CD4-positive, alpha-beta T cell treated with Interleukin-15 for 4 hours (primary cell): ENCODE results near the gene AQP6.
A peak's percentile ranks its signal among the peaks of the same experiment; 100 is the strongest.

ENCODE experiments used
- DNase-seq: peaks from one replicate; pipeline ENCODE4 v3.0.0-alpha.2; 2020; ENCODE audit warnings: low spot score

Gene AQP6

DNA sequence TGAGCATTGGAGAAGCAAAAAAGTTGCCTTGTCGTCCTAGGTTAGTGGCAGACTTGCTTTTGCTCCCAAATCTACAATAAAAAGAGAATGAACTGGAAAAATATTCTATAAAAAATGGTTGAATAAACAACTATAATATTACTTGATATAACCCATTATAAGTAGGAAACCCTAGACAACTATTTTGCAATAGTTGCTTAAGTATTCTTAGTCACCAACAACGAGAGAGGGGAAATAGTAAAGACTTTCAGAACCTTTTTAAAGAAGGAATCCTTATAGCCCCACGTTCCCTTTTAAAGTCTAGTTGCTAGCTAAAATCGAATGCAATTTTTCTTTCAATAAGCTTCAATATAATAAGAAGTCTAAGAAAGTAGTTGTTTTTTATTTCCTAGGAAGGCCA, 17.5 kb downstream of the AQP6 start:
- no peak for DNase-seq

DNA sequence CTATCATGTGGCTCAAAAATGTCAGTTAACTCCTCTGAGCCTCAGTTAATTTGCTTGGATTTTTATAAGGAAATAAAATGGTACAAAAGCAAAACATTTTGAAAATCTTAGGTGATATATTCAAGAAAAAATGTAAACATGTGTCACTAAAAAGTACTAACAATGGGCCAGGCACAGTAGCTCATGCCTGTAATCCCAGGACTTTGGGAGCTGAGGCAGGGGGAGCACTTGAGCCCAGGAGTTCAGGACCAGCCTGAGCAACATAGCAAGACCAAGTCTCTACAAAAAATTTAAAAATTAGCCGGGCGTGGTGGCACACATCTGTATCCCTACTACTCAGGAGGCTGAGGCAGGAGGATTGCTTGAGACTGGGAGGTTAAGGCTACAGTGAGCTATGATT, 25.7 kb downstream of the AQP6 start:
- no peak for DNase-seq

DNA sequence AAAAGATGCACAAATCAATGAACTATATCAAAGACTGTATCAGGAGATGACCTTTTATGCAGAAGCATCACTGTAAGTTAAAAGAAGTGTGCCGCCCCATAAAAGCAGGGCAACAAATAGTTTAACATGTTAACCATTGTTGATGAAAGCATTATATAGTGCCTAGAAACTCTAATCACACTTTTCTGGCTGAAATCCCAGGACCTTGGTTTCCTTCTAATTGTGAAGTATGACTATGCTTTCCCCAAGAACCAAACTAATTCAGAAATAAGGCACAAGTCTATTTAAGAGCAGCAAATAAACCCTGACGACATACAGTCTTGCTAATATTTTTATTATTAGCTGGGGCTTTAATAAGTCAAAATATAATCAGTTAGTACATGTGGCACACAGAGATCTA, 30.8 kb downstream of the AQP6 start:
- DNase-seq = no peak

DNA sequence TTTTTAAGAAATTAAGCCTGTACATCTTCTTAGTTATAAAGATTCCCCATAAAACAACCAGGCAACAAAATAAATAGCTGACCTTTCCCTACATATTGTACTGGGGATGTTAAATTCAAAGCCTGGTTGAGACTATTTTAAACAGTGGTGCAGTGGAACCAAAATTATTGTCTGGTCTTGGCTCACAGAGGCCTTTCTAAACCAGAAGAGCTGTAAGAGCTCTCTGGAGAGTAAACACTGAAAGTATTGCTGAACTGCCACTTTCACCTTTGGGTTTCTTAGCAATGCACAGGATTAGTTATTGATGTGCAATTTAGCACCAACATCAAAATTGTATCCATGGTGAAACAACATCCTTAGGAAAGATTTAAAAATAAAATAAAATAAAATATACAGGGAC, 31.9 kb downstream of the AQP6 start:
- DNase-seq = no peak

DNA sequence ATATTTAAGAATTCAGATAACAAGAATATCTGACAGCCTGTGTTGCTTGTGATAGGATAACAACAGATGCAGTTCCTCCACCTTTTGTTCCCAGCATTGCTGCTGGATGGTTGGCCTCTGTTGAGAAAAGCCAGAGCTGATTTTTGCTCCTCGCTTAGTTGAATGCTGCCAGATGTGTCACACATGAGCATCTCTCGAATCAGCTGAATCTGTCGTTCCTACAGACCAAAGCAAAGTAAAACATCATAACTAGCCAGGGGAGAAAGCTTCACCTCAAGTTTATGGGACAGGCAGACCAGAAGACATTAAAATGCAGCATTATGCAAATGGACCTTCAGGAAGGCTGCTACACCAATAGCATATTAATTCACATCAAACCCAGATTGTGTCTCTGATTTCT, 32.4 kb downstream of the AQP6 start:
- no peak for DNase-seq

DNA sequence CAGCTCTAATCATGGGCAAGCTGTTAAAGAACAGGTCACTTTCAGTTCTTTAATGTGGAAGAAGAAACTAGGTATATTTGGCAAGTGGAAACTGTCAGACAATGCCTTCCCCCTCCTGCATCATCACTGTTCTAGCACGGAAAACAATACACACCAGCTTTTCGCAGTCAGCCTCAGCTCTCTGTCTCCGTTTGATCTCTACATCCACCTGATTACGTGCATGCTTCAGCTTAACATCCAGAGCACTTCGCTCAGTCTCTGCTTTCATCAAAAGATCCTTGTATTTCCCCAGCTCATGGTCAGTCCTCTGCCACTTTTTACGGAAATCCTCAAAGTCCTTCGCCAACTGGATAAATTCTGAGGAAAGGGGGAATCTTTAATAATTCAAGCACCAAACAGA, 33.5 kb downstream of the AQP6 start:
- no peak for DNase-seq

DNA sequence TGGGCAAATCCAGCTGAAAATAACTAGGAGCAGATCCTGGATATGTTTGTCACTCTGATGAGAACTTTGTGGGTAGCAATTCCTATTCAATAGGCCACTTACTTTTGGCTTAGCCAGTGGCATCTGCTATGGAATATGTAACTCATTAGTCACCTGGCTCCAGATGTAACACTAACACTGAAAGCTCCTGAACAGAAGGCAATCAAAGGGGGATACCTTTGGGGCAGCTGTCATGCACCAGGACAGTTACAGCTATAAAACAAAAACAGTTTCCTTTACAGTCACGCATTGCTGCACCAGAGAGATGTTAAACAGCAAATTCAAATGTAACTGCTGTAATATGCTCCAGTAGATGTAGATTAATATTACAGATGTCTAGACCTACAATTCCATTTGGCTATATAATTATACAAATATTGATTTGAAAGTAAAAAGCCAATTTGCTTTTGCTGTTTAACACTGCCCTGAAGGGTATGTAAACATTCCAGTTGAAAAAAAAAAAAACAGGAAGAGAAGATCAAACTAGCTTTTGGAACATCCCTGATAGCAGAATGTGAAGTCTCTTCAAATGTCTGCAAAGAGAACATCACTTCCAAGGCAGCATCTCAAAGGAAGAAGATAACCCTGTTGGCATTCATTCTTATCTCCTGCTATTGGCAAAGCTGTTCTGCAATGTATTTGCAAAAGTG, 34.2 kb downstream of the AQP6 start:
- no peak for DNase-seq

DNA sequence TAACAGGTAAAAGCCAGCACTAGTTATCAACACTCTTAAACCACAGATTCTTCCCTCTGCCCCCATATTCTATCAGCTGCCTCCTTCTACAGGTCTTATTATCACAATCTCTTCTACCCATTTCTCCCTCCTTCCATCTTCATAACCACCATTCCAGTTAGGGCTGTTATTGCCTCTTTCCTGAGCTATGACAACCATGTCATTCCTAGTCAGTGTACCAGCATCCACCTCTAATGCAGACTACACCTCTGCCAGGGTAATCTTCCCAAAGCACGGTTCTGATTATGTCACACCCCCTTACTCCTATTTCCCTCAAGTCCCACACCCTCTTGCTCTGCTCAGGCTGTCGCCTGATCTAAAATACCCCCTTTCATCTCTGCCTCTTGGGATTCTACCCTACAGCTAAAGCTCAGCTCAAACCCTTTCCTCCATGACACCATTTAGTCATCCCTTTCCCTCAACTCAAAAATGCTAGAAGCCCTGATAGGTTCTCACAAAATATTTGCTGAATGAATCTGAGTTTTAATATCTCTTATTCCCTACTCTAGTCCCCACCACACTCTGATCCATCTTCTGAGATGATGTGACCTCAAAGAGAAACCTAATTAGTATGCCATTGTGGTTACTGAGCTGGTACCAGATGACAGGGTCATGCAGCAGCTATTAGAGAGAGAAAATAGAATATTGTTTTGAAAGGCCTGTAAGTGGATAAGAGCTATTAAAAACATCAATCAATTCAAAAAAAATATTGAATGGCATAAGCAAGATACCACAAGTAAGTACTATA, 40.8 kb downstream of the AQP6 start:
- no peak for DNase-seq

DNA sequence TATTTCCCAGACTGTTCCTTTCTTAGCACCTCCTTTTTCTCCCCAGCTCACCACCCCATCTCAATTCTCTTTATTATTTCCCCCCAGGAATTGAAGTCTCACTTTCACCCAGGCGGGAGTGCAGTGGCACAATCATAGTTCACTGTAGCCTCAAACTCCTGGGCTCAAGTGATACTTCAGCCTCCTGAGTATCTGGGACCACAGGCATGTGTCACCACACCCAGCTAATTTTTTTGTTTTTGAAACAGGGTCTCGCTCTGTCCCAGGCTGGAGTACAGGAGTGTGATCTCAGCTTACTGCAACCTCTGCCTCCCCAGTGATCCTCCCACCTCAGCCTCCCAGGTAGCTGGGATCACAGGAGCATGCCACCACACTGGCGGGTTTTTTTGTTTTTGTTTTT, 41.6 kb downstream of the AQP6 start:
- DNase-seq = no peak

DNA sequence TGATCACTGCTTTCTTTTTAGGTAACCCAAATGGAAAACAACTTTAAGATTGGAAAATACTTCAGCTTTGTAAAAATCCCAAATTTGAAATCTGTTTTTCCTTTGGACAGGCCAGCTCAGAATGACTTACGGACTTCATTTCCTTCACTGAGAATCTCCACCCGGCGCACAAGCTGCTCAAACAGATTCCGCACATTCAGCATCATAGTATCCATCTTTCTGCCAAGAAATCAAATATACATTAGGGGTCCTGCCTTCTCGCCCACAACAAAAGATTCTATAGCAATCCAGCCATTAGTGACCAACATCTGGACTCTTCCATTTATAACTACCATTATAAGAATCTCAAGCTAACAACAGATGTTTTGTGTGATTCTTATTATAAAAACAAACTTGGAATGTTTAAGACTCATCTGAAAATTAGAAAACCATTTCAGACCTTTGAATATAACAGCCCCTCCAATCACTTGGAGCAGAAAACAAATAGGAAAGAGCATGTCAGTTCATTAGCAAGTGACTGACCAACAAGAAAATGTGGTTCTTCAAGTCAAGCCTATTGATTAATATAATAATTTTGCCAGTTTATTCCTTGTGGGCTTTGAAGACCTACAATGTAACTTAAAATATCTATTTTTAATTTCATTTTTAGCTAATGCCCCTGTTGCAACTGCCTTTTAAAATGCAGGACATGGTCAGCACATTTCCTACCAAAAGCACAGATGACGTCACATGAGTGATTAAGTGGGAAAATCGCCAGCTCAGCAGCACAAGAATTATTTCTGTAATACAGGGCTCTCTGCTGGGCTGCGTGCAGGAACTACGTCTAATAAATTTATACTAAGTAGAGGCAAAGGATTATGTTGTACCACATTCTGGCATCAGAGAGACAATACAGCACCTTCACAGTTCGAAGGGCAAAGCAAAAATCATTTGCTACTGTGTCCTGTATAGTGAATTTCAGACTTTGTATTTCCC, 44.0 kb downstream of the AQP6 start:
- no peak for DNase-seq

DNA sequence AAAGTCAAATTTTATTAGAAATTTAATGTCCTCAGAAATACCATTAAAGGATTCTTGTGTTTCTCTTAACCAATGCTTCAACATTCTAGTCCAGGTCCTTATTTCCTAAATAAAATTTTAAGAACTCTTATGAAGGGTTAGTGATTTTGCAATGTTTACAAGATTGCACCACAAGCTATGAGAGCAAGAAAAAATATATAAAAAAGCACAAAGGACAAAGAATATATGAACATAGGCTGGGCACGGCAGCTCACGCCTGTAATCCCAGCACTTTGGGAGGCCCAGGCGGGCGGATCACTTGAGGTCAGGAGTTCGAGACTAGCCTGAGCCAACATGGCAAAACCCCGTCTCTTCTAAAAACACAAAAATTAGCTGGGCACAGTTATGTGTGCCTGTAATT, 44.9 kb downstream of the AQP6 start:
- DNase-seq = no peak

DNA sequence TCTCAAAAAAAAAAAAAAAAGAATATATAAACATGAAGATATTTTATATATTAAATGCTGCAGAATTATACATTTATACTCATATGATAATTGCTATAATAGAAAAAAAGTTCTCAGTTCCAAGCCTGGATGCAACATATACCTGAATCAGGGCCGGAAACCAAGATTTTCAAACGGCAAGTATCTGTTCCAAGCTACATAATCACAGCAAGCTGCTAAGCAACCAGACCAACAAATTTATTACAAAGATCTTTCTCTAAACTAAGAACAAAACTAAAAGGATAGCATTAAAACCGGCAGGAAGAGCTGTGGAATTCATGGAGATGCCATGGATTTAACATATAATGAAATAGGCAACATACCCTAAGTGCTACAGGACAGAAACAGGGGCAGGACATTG, 45.4 kb downstream of the AQP6 start:
- DNase-seq = no peak

DNA sequence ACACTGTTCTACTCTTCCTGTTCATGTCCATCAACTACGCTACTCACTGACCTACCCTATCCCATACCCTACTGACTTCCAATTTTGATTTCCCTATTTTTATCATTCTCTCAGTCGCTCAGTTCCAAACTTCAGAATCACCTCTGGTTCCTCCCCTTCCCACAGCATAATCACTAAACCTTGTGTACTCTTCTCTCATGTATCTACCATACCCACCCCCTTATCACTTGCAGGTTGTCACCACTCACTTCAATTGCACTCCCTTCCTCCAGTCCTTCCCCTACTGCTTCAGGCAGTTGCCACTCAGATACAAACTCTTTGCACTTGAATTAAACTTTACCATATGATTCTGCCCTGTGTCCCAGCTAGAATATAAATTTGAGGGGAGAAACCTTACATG, 46.2 kb downstream of the AQP6 start:
- DNase-seq = no peak

DNA sequence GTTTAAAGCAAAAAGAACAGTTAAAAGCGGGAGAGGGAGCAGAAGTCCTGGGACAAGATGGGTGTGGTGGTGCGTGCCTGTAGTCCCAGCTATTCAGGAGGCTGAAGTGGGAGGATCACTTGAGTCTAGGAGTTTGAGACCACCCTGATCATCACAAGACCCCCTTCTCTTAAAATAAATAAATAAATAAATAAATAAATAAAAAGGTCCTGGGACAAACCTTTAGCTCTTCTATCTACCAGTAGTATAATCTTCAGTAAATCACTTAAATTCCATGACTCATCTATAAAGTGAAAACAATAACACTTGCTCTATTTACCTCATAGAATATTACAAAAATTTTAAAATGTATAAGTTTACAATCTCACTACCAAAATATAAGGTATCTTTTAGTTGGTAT, 46.8 kb downstream of the AQP6 start:
- DNase-seq = no peak

DNA sequence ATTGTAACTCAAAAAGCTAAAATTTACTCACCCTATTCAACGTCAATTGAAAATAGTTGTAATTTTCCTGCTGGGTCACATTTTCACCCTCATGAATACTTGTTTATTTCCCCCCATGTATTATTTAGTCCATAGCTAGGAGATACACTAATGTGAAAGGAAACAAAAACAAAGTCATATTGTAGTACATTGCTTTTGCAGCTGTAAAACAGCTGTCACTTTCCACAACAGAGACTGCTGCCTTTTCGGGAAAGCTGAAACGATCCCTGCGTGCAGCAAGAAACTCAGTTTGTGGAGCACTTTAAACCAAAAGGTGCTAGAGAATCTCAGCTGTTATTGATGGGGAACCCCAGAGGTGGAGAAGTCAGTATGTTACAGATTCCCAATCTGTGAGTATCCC, 48.3 kb downstream of the AQP6 start:
- DNase-seq = no peak

DNA sequence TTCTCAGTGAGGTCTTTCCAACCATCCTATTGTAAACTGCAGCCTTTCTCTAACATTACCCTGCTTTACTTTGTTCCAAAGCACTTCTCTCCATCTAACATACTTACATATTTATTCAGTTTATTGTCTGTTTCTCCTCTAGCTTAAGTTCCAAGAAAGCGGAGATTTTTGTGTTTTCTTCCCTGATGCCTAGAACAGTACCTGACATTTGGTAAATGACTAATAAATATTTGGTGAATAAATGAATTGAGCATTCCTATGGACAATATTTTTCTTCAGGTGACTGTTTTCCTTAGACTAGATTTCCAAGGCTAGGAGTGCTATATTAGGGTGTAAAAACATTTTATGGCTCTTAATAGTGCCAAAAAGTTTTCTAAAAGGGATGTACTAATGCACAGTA, 50.2 kb downstream of the AQP6 start:
- no peak for DNase-seq

DNA sequence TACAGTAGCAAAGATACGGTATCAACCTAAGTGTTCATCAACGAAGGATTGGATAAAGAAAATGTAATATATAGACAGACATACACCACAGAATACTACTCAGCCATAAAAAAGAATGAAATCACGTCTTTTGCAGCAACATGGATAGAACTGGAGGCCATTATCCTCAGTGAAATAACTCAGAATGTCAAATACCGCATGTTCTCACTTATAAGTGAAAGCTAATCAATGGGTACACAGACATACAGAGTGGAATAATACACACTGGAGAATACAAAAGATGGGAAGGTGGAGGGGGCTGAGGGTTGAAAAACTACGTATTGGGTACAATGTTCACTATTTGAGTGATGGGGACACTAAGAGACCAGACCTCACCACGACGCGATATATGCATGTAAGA, 51.5 kb downstream of the AQP6 start:
- DNase-seq = no peak

DNA sequence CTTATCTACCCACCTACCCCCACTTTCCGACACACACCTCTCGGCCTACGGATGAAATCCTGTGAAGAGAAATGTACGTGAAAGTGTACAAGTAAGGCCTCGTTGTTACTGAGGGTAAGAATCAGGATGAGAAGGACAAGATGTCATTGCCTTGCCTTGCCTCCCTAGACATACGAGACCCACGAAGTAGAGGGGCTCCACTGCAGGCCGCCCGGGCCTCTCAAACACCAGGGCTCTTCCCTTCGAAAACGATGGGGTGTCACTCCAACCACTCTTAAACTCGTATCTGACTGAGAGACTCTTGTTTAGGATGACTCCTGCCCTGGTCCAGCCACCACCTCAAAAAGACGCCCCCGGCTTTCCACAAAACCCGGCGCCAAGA, 52.0 kb downstream of the AQP6 start:
- no peak for DNase-seq

DNA sequence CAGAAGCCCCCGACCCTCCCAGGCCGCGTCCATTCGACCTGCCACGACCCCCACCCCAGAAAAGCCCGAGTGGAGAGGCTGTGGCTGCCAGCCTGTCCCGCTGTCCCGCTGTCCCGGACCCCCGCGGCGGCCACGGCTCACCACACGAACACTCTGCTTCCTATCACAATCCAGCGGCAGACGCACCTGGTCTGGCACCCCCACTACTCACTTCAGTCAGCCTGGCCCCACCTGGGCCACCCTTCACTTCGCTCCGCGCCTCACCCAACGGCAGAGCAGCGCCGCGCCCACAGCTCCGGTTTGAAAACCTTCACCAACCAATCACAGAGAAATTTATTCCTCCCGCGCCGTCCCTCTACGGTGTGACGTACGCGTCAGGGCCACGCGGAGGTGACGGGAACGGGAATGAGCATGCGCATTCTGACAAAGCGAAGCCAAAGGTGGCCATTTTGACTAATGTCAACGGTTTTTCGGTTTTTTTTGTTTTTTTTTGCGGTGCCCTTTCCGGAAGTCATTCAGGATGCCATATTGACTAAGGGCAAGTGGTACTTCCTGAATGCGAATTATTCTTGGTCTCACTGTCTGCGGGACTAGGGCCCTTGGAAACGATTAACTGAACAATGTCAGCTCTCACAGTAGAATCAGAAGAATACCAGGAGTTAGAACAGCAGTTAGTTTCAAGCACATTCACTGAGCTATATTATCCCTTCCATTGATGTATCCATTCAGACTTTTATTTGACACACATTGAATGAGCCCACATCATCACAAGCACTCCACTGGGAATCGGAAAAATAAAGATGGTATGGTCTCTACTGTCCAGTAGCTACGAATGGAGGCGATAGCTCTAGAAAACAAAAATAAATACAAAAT, 52.7 kb downstream of the AQP6 start, which contains the start of gene RACGAP1:
Gene RACGAP1 (minus strand): TSS at position 308 of the 873 bp plus-strand sequence. CDS start 8,779 bp downstream, outside the sequence.
- DNase-seq = peak; percentile 98

DNA sequence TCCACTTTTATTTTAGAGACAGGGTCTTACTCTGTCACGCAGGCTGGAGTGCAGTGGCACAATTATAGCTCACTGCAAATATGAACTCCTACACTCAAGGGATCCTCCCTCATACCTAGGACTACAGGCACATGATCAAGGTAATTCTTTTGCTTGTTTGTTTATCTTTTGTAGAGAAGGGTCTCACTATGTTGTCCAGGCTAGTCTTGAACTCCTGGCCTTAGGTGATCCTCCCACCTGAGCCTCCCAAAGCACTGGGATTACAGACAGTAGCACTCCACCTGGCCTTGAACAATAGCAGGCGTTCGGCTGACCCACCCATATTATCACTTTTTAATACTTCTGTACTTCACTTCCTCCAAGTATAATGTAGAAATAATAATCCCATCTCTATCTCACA, 53.9 kb downstream of the AQP6 start:
- no peak for DNase-seq
